OCI-LY3 (cell line): ENCODE results near the gene GP2.

Experiments
- CTCF ChIP-seq: fragments of 200-600, 300-600 bp; sonication (generic); IDR thresholded peaks from 2 replicates; pipeline ENCODE4 v1.5.1; 2014; ENCODE audit warnings: antibody characterized with exemption, low read length, low read depth
- EZH2phosphoT487 ChIP-seq: fragments of 200-600 bp; shearing (Covaris generic); IDR thresholded peaks from 2 replicates; pipeline ENCODE4 v1.6.1; 2018; ENCODE audit warnings: antibody characterized with exemption, mixed run types, low read depth

GRCh38 chr16:20333120-20333519, 5.8 kb upstream of the GP2 start:
- TF ChIP-seq CTCF (no peak), EZH2phosphoT487 (no peak)
